K562 (cell line): Measurements from ENCODE around the gene GPR85. TPM values are rescaled to one million over a fixed set of nuclear protein-coding genes. Genes with fewer than 3 reads are reported as not detected.
A peak's percentile ranks its signal among the peaks of the same experiment; 100 is the strongest.

Experiments
- HNRNPK ChIP-seq: fragments of 200-400 bp; formaldehyde crosslinking; IDR thresholded peaks from one replicate; pipeline ENCODE4 v1.6.1; 2018; ENCODE audit warnings: mild to moderate bottlenecking, low read depth, low read length; ENCODE audit not compliant: poor library complexity, severe bottlenecking
- PKNOX1 ChIP-seq: fragments of 450-650 bp; IDR thresholded peaks from 2 replicates; pipeline ENCODE4 v1.6.1; 2016
- RERE ChIP-seq: sonication (generic); formaldehyde crosslinking; IDR thresholded peaks from 2 replicates; pipeline ENCODE4 v1.8.0; 2023; ENCODE audit warnings: missing genetic modification reagents, mild to moderate bottlenecking, borderline replicate concordance
- SMAD2 ChIP-seq: fragments of 150-350 bp; IDR thresholded peaks from 2 replicates; pipeline ENCODE4 v1.6.1; 2014; ENCODE audit warnings: low read depth, mild to moderate bottlenecking, low read length
- SRSF9 ChIP-seq: fragments of 200-400 bp; formaldehyde crosslinking; IDR thresholded peaks from 2 replicates; pipeline ENCODE4 v1.6.1; 2017; ENCODE audit warnings: low read depth, low read length, borderline replicate concordance
- TCF7L2 ChIP-seq: fragments of 150-350 bp; IDR thresholded peaks from 2 replicates; pipeline ENCODE4 v1.6.1; 2016; ENCODE audit warnings: low read depth, mild to moderate bottlenecking, low read length, moderate library complexity
- USF1 ChIP-seq: sonication (generic); formaldehyde crosslinking; IDR thresholded peaks from 2 replicates; pipeline ENCODE4 v1.9.0; 2022; ENCODE audit warnings: mild to moderate bottlenecking, missing genetic modification reagents
- ZBTB11 ChIP-seq, 3 experiments: fragments of 200-800 bp in 1 of 3; fragments of 250-450 bp in 1 of 3; fragments of 450-650 bp in 1 of 3; sonication (Bioruptor Pico) in 1 of 3; sonication (Bioruptor generic) in 1 of 3; formaldehyde crosslinking in 1 of 3; IDR thresholded peaks; 2 replicates each; pipeline versions ENCODE4 v1.6.1 to v1.8.0; 2016 to 2022; ENCODE audit warnings: mild to moderate bottlenecking in 2 of 3, missing genetic modification characterization in 2 of 3, missing compliant biosample characterization in 1 of 3, moderate library complexity in 1 of 3
- ZNF274 ChIP-seq: IDR thresholded peaks from 2 replicates; pipeline ENCODE4 v1.6.1; 2011; ENCODE audit warnings: low read depth, mild to moderate bottlenecking, low read length, moderate library complexity, borderline replicate concordance
- ZNF561 ChIP-seq: fragments of 450-650 bp; formaldehyde crosslinking; conservative IDR thresholded peaks from 2 replicates; pipeline ENCODE4 v1.4.0; 2020; ENCODE audit warnings: mild to moderate bottlenecking, moderate library complexity
- polyA plus RNA-seq, 8 experiments: library from polyadenylated mRNA; depleted of rRNA in 4 of 8; stranded (reverse) in 5 of 8; unstranded in 3 of 8; fragments of >200 nt; fragmentation: Nextera tagmentation in 2 of 8; fragmentation: Illumina TruSeq in 1 of 8; extraction: Ambion mirVana in 2 of 8; extraction: Trizol in 1 of 8; gene quantifications; 2 replicates each; pipeline versions ENCODE4 v1.2.1 to v1.2.3, GENCODE V29; 2011 to 2014; ENCODE audit warnings: inconsistent platforms in 1 of 8, missing spikeins in 1 of 8
- total RNA-seq, 7 experiments: library from RNA; depleted of rRNA in 6 of 7; stranded (reverse); fragments of >200 nt in 6 of 7; fragmentation: Illumina TruSeq in 2 of 7; extraction: Trizol in 2 of 7; gene quantifications; 2 replicates each; pipeline versions ENCODE4 v1.2.1 to v1.2.3, GENCODE V29; 2011 to 2021; ENCODE audit warnings: low replicate concordance in 1 of 7
- TF ChIP-seq, protein P1 (sequence below): fragments of 250-450 bp; sonication (Bioruptor Pico); IDR thresholded peaks from 2 replicates; pipeline ENCODE4 v1.5.0; 2022; ENCODE audit warnings: mild to moderate bottlenecking

The GPR85 gene
- total and polyA plus RNA-seq, 9 of the 15 experiments (the other 6 are each of a cell fraction or from before 2014, with no cell fraction given) = 2.9 to 18.2 (median 4.0) TPM

DNA sequence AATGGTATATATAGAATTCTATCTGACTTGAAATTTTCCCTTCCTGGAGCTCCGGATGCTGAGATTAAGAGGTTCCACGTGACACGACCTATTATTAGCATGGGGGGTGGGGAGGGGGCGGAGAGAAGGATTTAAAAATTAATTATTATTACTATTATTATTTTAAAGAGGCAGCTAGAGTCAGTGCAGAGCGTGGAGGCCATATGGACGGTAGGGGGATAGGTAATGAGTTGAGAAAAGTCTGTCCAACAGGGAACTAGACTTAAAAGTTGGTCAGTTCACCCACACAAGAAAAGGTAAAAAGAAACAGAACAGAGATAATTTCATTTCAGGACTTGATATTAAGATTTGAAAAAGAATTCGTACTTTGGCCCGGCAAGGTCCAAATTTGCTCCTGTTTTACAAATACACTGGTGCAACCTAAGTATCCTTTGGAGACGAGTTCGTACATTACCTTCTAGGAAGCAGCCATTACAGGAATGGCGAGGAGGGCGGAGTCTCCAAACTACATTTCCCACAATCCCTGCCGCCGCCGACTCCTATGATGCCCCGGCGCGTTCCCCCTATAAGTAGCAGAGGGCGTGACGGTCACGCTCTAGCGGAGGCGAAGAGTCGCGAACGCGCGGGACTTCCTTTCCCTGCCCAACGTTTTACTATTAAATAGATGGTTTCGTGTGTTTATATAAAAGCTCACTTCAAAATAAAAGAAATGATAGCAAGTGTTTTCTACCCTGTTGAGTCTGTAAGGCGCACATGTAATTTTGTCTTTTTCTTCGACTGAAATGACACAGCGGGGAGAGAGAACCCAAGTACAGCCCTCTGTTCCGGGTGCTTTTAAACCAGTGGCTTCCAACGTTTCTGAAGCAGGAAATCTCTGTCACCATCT, 31.7 kb upstream of the GPR85 start, which contains the start of gene SMIM30 (continued):
- TF ChIP-seq RERE (CRISPR knock-in tag) = no peak
- no peak for TF ChIP-seq ZNF274
- TF ChIP-seq HNRNPK = no peak
- peak; percentile 24; the same call in 1 of the 2 replicates for TF ChIP-seq USF1 (CRISPR knock-in tag)
- peak in 1 of 3 experiments; percentile 35; a peak in 1 of 6 replicates for TF ChIP-seq ZBTB11 (CRISPR knock-in tag; IDR thresholded peaks at IDR 0.05)
- TF ChIP-seq SMAD2 = no peak
- TF ChIP-seq TCF7L2 = no peak
- no peak for TF ChIP-seq SRSF9
- TF ChIP-seq, protein P1, sequence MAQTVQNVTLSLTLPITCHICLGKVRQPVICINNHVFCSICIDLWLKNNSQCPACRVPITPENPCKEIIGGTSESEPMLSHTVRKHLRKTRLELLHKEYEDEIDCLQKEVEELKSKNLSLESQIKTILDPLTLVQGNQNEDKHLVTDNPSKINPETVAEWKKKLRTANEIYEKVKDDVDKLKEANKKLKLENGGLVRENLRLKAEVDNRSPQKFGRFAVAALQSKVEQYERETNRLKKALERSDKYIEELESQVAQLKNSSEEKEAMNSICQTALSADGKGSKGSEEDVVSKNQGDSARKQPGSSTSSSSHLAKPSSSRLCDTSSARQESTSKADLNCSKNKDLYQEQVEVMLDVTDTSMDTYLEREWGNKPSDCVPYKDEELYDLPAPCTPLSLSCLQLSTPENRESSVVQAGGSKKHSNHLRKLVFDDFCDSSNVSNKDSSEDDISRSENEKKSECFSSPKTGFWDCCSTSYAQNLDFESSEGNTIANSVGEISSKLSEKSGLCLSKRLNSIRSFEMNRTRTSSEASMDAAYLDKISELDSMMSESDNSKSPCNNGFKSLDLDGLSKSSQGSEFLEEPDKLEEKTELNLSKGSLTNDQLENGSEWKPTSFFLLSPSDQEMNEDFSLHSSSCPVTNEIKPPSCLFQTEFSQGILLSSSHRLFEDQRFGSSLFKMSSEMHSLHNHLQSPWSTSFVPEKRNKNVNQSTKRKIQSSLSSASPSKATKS (CRISPR knock-in tag) = 0 out of 2 replicates have a peak, but pooled peaks have one; percentile 73
- TF ChIP-seq ZNF561 (CRISPR knock-in tag) = no peak
- TF ChIP-seq PKNOX1 = no peak
